Urinary bladder (tissue), 4 donors: ENCODE data around the gene TRIM46. TPM values are rescaled to one million over a fixed set of nuclear protein-coding genes. Genes with fewer than 3 reads are reported as not detected.
"Not testable (repeated sequence)": the region's sequence is repeated elsewhere in the genome, so short reads cannot be mapped to it uniquely, and the experiment has no call there.

Experiments used
- DNase-seq: peaks from one replicate; pipeline ENCODE4 v3.0.0-alpha.2; 2015; ENCODE audit errors: extremely low spot score
- H3K27ac ChIP-seq: one replicate; pipeline ENCODE4 v1.5.1; 2013; ENCODE audit warnings: low read depth, mild to moderate bottlenecking, moderate library complexity
- H3K36me3 ChIP-seq: one replicate; pipeline ENCODE4 v1.6.1; 2013; ENCODE audit warnings: mild to moderate bottlenecking, moderate library complexity; ENCODE audit not compliant: insufficient read depth
- H3K4me1 ChIP-seq: one replicate; pipeline ENCODE4 v1.6.1; 2013; ENCODE audit warnings: mild to moderate bottlenecking, moderate library complexity; ENCODE audit not compliant: insufficient read depth
- H3K4me3 ChIP-seq: one replicate; pipeline ENCODE4 v1.5.1; 2013; ENCODE audit warnings: low read depth, low read length
- WGBS: extraction: QIAGEN DNeasy Blood & Tissue Kit; methylation state at CpG from one replicate; pipeline ENCODE4 v1.1.7; 2013; 5-methylcytosine and 5-hydroxymethylcytosine counted together
- polyA plus RNA-seq: library from polyadenylated mRNA; stranded (reverse); fragments of 200-250 nt; gene quantifications from one replicate; pipeline ENCODE4 v1.2.3, GENCODE V29; 2013
- total RNA-seq: library from RNA; depleted of rRNA; stranded (reverse); fragments of >200 nt; gene quantifications from one replicate; pipeline ENCODE4 v1.2.3, GENCODE V29; 2014
- donor health status: healthy with polysubstance abuse.
- donor health status: healthy.

Gene TRIM46
- total and polyA plus RNA-seq, 2 donors = 0.85 to 1.1 TPM

- no peaks in the 10 kb centered on the region for H3K36me3 ChIP-seq
- H3K4me1 ChIP-seq = no peaks in the 10 kb centered on the region
- no peak for DNase-seq
- 12% methylated on average over 13 of the region's 13 CpGs for WGBS
- peak overlapping the region; percentile 48 for H3K27ac ChIP-seq
- H3K4me3 ChIP-seq = no peak overlapping the region
These were observed 33.5 kb downstream of the TRIM46 start for GRCh38 chr1:155206891-155207805.

- Histone ChIP-seq H3K36me3 (no peaks in the 10 kb centered on the region), H3K27ac (peak within 1 kb of the TSS; percentile 93), H3K4me1 (no peaks in the 10 kb centered on the region), H3K4me3 (peak within 1 kb of the TSS; percentile 66)
- 10% methylated on average over 17 of the region's 17 CpGs for WGBS
- DNase-seq = no peak
These were observed 34.3 kb downstream of the TRIM46 start, which contains the start of gene THBS3 for GRCh38 chr1:155207806-155208540. THBS3 (minus strand) TSS chr1:155207897; CDS start chr1:155207876, 21 bp downstream.

GRCh38 chr1:155208541-155209311 lies 35.1 kb downstream of the TRIM46 start, which contains the start of gene MTX1:
MTX1 (plus strand) TSS chr1:155208695; CDS start chr1:155208805, 110 bp downstream.
- Histone ChIP-seq H3K4me3 (peak within 1 kb of the TSS; percentile 66), H3K36me3 (no peaks in the 10 kb centered on the region), H3K4me1 (no peaks in the 10 kb centered on the region), H3K27ac (peak within 1 kb of the TSS; percentile 93)
- WGBS = under 1% methylated on average over 64 of the region's 64 CpGs
- DNase-seq = no peak

- Histone ChIP-seq H3K4me1 (no peaks in the 10 kb centered on the region), H3K27ac (peak overlapping the region; percentile 93), H3K36me3 (no peaks in the 10 kb centered on the region), H3K4me3 (peak overlapping the region; percentile 66)
- no peak for DNase-seq
- WGBS = 3% methylated on average over 13 of the region's 13 CpGs
These were observed 35.7 kb downstream of the TRIM46 start for GRCh38 chr1:155209312-155209721.

- no peaks in the 10 kb centered on the region for H3K36me3 ChIP-seq
- no peak for DNase-seq
- 87% methylated on average over 4 of the region's 4 CpGs for WGBS
- no peaks in the 10 kb centered on the region for H3K4me1 ChIP-seq
- no peak overlapping the region for H3K4me3 ChIP-seq
- no peak overlapping the region for H3K27ac ChIP-seq
These were observed 36.9 kb downstream of the TRIM46 start for GRCh38 chr1:155210314-155211104.

GRCh38 chr1:155211381-155212050 lies 37.9 kb downstream of the TRIM46 start:
- not testable (repeated sequence) for H3K4me3 ChIP-seq, H3K27ac ChIP-seq, H3K36me3 ChIP-seq, H3K4me1 ChIP-seq, DNase-seq
- 63% methylated on average over 13 of the region's 13 CpGs for WGBS

- DNase-seq, H3K27ac ChIP-seq: not testable (repeated sequence)
- 71% methylated on average over 7 of the region's 7 CpGs for WGBS
These were observed 38.4 kb downstream of the TRIM46 start for GRCh38 chr1:155212051-155212440.

GRCh38 chr1:155214702-155215101 lies 41.1 kb downstream of the TRIM46 start:
- H3K4me3 ChIP-seq, DNase-seq, H3K36me3 ChIP-seq, H3K4me1 ChIP-seq, H3K27ac ChIP-seq: not testable (repeated sequence)
- WGBS = 78% methylated on average over 9 of the region's 10 CpGs

More at GRCh38 chr1:155212051-155212440, 38.4 kb downstream of the TRIM46 start:
- not testable (repeated sequence) for H3K4me1 ChIP-seq, H3K36me3 ChIP-seq, H3K4me3 ChIP-seq

- no peaks in the 10 kb centered on the region for H3K36me3 ChIP-seq
- H3K27ac ChIP-seq = no peak overlapping the region
- no peak overlapping the region for H3K4me3 ChIP-seq
- H3K4me1 ChIP-seq = no peaks in the 10 kb centered on the region
- WGBS = 36% methylated on average over 7 of the region's 7 CpGs
- DNase-seq = no peak
These were observed 45.4 kb downstream of the TRIM46 start for GRCh38 chr1:155218854-155219591.

GRCh38 chr1:155219592-155220031 lies 46.0 kb downstream of the TRIM46 start:
- DNase-seq = no peak
- Histone ChIP-seq H3K36me3 (no peaks in the 10 kb centered on the region), H3K27ac (no peak overlapping the region), H3K4me3 (no peak overlapping the region), H3K4me1 (no peaks in the 10 kb centered on the region)
- 8% methylated on average over 1 of the region's 1 CpG for WGBS

- H3K36me3 ChIP-seq, H3K4me3 ChIP-seq, H3K27ac ChIP-seq, H3K4me1 ChIP-seq, DNase-seq: not testable (repeated sequence)
- 86% methylated on average over 10 of the region's 10 CpGs for WGBS
These were observed 46.7 kb downstream of the TRIM46 start for GRCh38 chr1:155220211-155220965.
